ENCODE data around the gene LRRC42. TPM values are rescaled to one million over a fixed set of nuclear protein-coding genes. Genes with fewer than 3 reads are reported as not detected.

Gene LRRC42
- total and polyA plus RNA-seq, 10 of the 15 experiments (the other 5 are each of a cell fraction or from before 2014, with no cell fraction given): 11.0 to 34.4 (median 23.0) TPM

DNA sequence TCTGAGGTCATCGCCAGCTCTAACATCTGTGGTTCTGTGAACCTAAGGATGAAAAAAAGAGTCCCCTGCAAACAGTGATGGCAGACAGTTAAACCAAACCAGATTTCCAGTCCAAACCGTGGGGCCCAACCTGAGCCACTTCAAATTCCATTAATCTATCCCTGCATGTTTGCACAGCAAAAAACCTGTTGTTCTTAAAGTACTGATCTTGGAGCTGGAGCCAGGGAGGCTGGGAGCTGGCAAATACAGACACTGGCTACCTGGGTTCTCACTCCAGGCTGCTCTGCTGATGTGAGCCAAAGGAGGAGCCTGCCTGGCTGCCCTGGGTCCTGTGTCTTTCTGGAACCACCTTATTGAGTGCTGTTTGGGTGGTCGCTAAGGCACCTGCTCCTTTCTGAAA lies 55.4 kb downstream of the LRRC42 start:
- H3K79me2 ChIP-seq (ENCODE audit: control insufficient read depth, insufficient read depth, low read length): no peaks in the 10 kb centered on the region
- FAIRE-seq (no peak), DNase-seq (ENCODE audit: low read depth, low spot score) (no peak), ATAC-seq (no peak)
- no peak overlapping the region for H3K4me2 ChIP-seq (ENCODE audit: control insufficient read depth, insufficient read depth)
- POLR2A ChIA-PET: no interaction called here
- no peaks in the 10 kb centered on the region for H3K36me3 ChIP-seq (ENCODE audit: control insufficient read depth in 2 of 2, insufficient read depth in 2 of 2, low read length in 1 of 2)
- H3K27me3 ChIP-seq (replicated peaks in 1 of 2; ENCODE audit: control insufficient read depth in 2 of 2, insufficient read depth in 2 of 2, low read length in 1 of 2): no peaks in the 10 kb centered on the region
- in situ Hi-C loops (cut with MboI) (no loop called here), intact Hi-C loops (cut with micrococcal nuclease; ENCODE audit: unreplicated experiment) (no loop called here)
- H3K9ac ChIP-seq (ENCODE audit: control insufficient read depth, insufficient read depth, low read length): no peak overlapping the region
- H3K9me3 ChIP-seq (replicated peaks; ENCODE audit: control insufficient read depth, insufficient read depth, low read length): no peaks in the 10 kb centered on the region; the same call in 2 of the 3 replicates
- no peak overlapping the region for H3K4me3 ChIP-seq
- SMC1A ChIA-PET (ENCODE audit: uncharacterized antibody, unreplicated experiment): no interaction called here
- no peak overlapping the region for H3K27ac ChIP-seq (ENCODE audit: control insufficient read depth, insufficient read depth)
- H4K20me1 ChIP-seq (ENCODE audit: control insufficient read depth, insufficient read depth): no peaks in the 10 kb centered on the region
- TF ChIP-seq, protein P1, sequence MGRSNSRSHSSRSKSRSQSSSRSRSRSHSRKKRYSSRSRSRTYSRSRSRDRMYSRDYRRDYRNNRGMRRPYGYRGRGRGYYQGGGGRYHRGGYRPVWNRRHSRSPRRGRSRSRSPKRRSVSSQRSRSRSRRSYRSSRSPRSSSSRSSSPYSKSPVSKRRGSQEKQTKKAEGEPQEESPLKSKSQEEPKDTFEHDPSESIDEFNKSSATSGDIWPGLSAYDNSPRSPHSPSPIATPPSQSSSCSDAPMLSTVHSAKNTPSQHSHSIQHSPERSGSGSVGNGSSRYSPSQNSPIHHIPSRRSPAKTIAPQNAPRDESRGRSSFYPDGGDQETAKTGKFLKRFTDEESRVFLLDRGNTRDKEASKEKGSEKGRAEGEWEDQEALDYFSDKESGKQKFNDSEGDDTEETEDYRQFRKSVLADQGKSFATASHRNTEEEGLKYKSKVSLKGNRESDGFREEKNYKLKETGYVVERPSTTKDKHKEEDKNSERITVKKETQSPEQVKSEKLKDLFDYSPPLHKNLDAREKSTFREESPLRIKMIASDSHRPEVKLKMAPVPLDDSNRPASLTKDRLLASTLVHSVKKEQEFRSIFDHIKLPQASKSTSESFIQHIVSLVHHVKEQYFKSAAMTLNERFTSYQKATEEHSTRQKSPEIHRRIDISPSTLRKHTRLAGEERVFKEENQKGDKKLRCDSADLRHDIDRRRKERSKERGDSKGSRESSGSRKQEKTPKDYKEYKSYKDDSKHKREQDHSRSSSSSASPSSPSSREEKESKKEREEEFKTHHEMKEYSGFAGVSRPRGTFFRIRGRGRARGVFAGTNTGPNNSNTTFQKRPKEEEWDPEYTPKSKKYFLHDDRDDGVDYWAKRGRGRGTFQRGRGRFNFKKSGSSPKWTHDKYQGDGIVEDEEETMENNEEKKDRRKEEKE (IDR thresholded peaks at IDR 0.05): no peak
- no peak for TF ChIP-seq ATF7 (IDR thresholded peaks at IDR 0.05; ENCODE audit: low read depth)
- no peak for TF ChIP-seq ZNF207 (IDR thresholded peaks at IDR 0.05; ENCODE audit: borderline replicate concordance)
- TF ChIP-seq, protein P2, sequence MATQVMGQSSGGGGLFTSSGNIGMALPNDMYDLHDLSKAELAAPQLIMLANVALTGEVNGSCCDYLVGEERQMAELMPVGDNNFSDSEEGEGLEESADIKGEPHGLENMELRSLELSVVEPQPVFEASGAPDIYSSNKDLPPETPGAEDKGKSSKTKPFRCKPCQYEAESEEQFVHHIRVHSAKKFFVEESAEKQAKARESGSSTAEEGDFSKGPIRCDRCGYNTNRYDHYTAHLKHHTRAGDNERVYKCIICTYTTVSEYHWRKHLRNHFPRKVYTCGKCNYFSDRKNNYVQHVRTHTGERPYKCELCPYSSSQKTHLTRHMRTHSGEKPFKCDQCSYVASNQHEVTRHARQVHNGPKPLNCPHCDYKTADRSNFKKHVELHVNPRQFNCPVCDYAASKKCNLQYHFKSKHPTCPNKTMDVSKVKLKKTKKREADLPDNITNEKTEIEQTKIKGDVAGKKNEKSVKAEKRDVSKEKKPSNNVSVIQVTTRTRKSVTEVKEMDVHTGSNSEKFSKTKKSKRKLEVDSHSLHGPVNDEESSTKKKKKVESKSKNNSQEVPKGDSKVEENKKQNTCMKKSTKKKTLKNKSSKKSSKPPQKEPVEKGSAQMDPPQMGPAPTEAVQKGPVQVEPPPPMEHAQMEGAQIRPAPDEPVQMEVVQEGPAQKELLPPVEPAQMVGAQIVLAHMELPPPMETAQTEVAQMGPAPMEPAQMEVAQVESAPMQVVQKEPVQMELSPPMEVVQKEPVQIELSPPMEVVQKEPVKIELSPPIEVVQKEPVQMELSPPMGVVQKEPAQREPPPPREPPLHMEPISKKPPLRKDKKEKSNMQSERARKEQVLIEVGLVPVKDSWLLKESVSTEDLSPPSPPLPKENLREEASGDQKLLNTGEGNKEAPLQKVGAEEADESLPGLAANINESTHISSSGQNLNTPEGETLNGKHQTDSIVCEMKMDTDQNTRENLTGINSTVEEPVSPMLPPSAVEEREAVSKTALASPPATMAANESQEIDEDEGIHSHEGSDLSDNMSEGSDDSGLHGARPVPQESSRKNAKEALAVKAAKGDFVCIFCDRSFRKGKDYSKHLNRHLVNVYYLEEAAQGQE (IDR thresholded peaks at IDR 0.05; ENCODE audit: low read depth, low read length): no peak
- TF ChIP-seq IRF4 (IDR thresholded peaks at IDR 0.05; ENCODE audit: low read depth, low read length): no peak
- no peak for TF ChIP-seq TCF7 (IDR thresholded peaks at IDR 0.05; ENCODE audit: borderline replicate concordance)
- TF ChIP-seq BCL11A (IDR thresholded peaks at IDR 0.05; ENCODE audit: low read depth, low read length): no peak
- TF ChIP-seq, protein P3, sequence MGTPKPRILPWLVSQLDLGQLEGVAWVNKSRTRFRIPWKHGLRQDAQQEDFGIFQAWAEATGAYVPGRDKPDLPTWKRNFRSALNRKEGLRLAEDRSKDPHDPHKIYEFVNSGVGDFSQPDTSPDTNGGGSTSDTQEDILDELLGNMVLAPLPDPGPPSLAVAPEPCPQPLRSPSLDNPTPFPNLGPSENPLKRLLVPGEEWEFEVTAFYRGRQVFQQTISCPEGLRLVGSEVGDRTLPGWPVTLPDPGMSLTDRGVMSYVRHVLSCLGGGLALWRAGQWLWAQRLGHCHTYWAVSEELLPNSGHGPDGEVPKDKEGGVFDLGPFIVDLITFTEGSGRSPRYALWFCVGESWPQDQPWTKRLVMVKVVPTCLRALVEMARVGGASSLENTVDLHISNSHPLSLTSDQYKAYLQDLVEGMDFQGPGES (IDR thresholded peaks at IDR 0.05): no peak
- TF ChIP-seq, protein P4, sequence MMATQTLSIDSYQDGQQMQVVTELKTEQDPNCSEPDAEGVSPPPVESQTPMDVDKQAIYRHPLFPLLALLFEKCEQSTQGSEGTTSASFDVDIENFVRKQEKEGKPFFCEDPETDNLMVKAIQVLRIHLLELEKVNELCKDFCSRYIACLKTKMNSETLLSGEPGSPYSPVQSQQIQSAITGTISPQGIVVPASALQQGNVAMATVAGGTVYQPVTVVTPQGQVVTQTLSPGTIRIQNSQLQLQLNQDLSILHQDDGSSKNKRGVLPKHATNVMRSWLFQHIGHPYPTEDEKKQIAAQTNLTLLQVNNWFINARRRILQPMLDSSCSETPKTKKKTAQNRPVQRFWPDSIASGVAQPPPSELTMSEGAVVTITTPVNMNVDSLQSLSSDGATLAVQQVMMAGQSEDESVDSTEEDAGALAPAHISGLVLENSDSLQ (IDR thresholded peaks at IDR 0.05): no peak
- RAD21 ChIA-PET (ENCODE audit: unreplicated experiment): no interaction called here
- WGBS (ENCODE audit: insufficient coverage, insufficient replicate concordance, low lambda C conversion rate, missing lambda C conversion rate): 42% methylated on average over 3 of the region's 3 CpGs
- no TSS peak for BruUV-seq (replicated peaks)
- CTCF ChIA-PET: no interaction called here
- H2AFZ ChIP-seq (ENCODE audit: control insufficient read depth, low read depth, low read length): no peak overlapping the region
- H3K4me1 ChIP-seq (ENCODE audit: control insufficient read depth, insufficient read depth, low read length): no peaks in the 10 kb centered on the region
